Astrocyte (in vitro differentiated cells and primary cell): ENCODE data around the gene EML6.

Source experiments
- CTCF ChIP-seq: IDR thresholded peaks from 2 replicates; pipeline ENCODE4 v1.5.1; 2011; ENCODE audit warnings: low read depth, mild to moderate bottlenecking, inconsistent platforms, low read length, moderate library complexity; ENCODE audit not compliant: insufficient read depth
- EZH2 ChIP-seq: IDR thresholded peaks from 2 replicates; pipeline ENCODE4 v1.6.1; 2012; ENCODE audit warnings: mild to moderate bottlenecking, low read length, inconsistent platforms; ENCODE audit not compliant: insufficient read depth

- no peak for TF ChIP-seq CTCF
- no peak for TF ChIP-seq EZH2
These were observed 53.0 kb downstream of the EML6 start for GRCh38 chr2:54776494-54776893.
